Measurements from ENCODE around the gene C9orf43.

The C9orf43 gene

GRCh38 chr9:113468716-113469448 is 58.3 kb downstream of the C9orf43 start:
- H3K36me3 ChIP-seq = no peaks in the 10 kb centered on the region
- TF ChIP-seq CTCF (IDR thresholded peaks at IDR 0.05) = no peak
- intact Hi-C loops (cut with DNase I; ENCODE audit: low total_unique reads) = no loop called here
- no peaks in the 10 kb centered on the region for H3K27me3 ChIP-seq
- H3K4me1 ChIP-seq = peaks cover 0 to 82% (median 15%) of the 10 kb centered on the region in 4 donors
- H3K9me3 ChIP-seq = no peaks in the 10 kb centered on the region
- H3K27ac ChIP-seq = peak overlapping the region; percentile 52 to 53
- peak in 1 of 2 donors; percentile 82 for DNase-seq
- no peak overlapping the region for H3K4me3 ChIP-seq

- Histone ChIP-seq H3K9me3 (no peaks in the 10 kb centered on the region), H3K27me3 (no peaks in the 10 kb centered on the region), H3K4me1 (peaks cover 0 to 83% (median 7%) of the 10 kb centered on the region in 4 donors), H3K27ac (peak overlapping the region; percentile 63 to 69), H3K36me3 (no peaks in the 10 kb centered on the region), H3K4me3 (no peak overlapping the region)
- TF ChIP-seq CTCF (IDR thresholded peaks at IDR 0.05) = no peak
- DNase-seq = no peak
- intact Hi-C loops (cut with DNase I; ENCODE audit: low total_unique reads) = no loop called here
These were observed 60.6 kb downstream of the C9orf43 start for GRCh38 chr9:113471143-113471542.

DNA sequence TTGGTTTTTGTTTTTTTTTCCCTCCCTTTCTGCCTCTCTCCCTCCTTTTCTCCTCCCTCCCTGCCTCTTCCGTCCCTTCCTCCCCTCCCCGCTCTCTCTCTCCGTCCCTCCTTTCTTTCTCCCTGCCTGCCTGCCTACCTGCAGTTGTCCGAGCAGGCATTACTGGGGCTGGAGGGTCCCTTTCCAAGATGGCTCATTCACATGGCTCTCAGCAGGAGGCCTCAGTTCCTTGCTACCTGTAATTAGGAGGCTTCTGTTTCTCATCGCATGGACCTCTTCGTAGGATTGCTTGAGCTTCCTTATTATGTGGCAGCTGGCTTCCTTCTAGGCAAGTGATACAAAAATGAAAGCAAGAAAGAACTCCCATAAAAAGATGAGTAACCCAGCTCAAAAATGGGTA is 61.0 kb downstream of the C9orf43 start:
- Histone ChIP-seq H3K4me1 (peaks cover 0 to 78% (median 7%) of the 10 kb centered on the region in 4 donors), H3K4me3 (no peak overlapping the region), H3K27me3 (no peaks in the 10 kb centered on the region), H3K36me3 (no peaks in the 10 kb centered on the region), H3K9me3 (no peaks in the 10 kb centered on the region), H3K27ac (peak overlapping the region; percentile 63 to 69)
- intact Hi-C loops (cut with DNase I; ENCODE audit: low total_unique reads) = no loop called here
- no peak for DNase-seq
- no peak for TF ChIP-seq CTCF (IDR thresholded peaks at IDR 0.05)

DNA sequence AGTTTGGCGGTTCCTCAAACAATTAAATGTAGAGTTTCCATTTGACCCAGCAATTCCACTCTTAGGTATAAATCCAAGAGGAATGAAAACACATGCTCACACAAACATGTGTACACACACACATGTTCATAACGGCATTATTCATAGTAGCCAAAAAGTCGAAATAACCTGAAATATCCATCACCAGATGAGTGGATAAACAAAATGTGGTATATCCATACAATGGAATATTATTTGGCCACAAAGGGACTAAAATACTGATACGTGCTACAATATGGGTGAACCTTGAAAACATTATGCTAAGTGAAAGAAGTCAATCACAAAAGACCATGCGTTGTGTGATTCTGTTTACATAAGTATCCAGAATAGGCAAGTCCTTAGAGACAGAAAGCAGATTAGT is 61.7 kb downstream of the C9orf43 start:
- TF ChIP-seq CTCF (IDR thresholded peaks at IDR 0.05) = no peak
- Histone ChIP-seq H3K36me3 (no peaks in the 10 kb centered on the region), H3K27ac (no peak overlapping the region), H3K4me3 (no peak overlapping the region), H3K27me3 (no peaks in the 10 kb centered on the region), H3K4me1 (peaks cover 0 to 75% (median 7%) of the 10 kb centered on the region in 4 donors), H3K9me3 (no peaks in the 10 kb centered on the region)
- DNase-seq = no peak
- intact Hi-C loops (cut with DNase I; ENCODE audit: low total_unique reads) = no loop called here

DNA sequence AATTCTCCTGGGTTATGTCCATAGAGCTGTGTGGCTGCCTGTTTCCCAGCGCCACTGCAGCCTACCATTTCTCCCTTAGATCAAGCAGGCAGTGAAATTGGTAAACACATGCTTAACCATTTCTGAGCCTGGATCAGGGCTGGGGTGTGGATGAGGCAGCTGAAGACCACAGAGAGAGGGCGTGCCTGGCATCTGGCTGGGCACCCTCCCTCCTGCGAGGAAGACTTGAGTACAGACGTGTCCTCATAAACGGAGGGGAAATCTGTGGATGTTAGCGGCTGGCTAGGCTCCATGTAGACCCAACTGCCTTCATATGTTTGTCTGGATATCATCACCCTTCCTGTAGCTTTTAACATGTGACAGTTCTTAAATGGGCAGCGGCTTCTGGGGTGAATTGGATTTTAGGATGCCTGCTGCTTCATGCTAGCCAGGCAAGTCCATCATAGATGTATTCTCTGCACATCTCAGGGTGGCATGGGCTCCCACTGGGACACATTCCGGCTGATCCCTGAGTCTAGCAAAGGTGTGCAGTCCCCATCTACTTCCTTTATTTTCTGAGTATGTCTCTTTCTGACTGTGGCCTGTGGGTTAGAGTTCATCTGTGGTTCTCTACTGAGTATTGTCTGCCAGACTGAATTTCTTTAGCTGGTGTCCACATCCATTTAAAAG is 63.9 kb downstream of the C9orf43 start:
- Histone ChIP-seq H3K27me3 (no peaks in the 10 kb centered on the region), H3K9me3 (no peaks in the 10 kb centered on the region), H3K27ac (peak overlapping the region in 1 of 2 donors; percentile 9), H3K4me1 (peaks cover 0 to 73% (median 7%) of the 10 kb centered on the region in 4 donors), H3K36me3 (no peaks in the 10 kb centered on the region), H3K4me3 (no peak overlapping the region)
- DNase-seq = no peak
- intact Hi-C loops (cut with DNase I; ENCODE audit: low total_unique reads) = no loop called here
- no peak for TF ChIP-seq CTCF (IDR thresholded peaks at IDR 0.05)

Measured in tibial artery (tissue), 4 donors.